ENCODE measurements around the gene FOXRED2.

Gene FOXRED2

GRCh38 chr22:36506637-36507517, at the start of gene FOXRED2:
FOXRED2 (minus strand) TSS chr22:36507040; CDS start chr22:36506422, 618 bp downstream.
- Mint-ChIP-seq H3K4me3 (peak within 1 kb of the TSS; percentile 75), H3K36me3 (ENCODE audit: low read depth) (peaks cover 47% of the 10 kb centered on the region), H3K4me1 (ENCODE audit: low read depth) (peaks cover 33% of the 10 kb centered on the region), H3K27ac (peak within 1 kb of the TSS; percentile 87), H3K27me3 (no peaks in the 10 kb centered on the region), H3K9me3 (no peaks in the 10 kb centered on the region)
- DNase-seq = peak; percentile 95

GRCh38 chr22:36554098-36554497, 47.3 kb upstream of the FOXRED2 start:
- DNase-seq = no peak
- Mint-ChIP-seq H3K27me3 (peaks cover 26% of the 10 kb centered on the region), H3K4me1 (ENCODE audit: low read depth) (peaks cover 1% of the 10 kb centered on the region), H3K27ac (no peak overlapping the region), H3K9me3 (no peaks in the 10 kb centered on the region), H3K36me3 (ENCODE audit: low read depth) (no peaks in the 10 kb centered on the region), H3K4me3 (no peak overlapping the region)

GRCh38 chr22:36552289-36552688, 45.4 kb upstream of the FOXRED2 start:
- peaks cover 2% of the 10 kb centered on the region for H3K4me1 Mint-ChIP-seq (ENCODE audit: low read depth)
- DNase-seq = no peak
- no peaks in the 10 kb centered on the region for H3K36me3 Mint-ChIP-seq (ENCODE audit: low read depth)
- no peaks in the 10 kb centered on the region for H3K9me3 Mint-ChIP-seq
- no peak overlapping the region for H3K4me3 Mint-ChIP-seq
- peaks cover 30% of the 10 kb centered on the region for H3K27me3 Mint-ChIP-seq
- H3K27ac Mint-ChIP-seq = no peak overlapping the region

- Mint-ChIP-seq H3K4me1 (ENCODE audit: low read depth) (peaks cover 6% of the 10 kb centered on the region), H3K27ac (no peak overlapping the region), H3K27me3 (peaks cover 34% of the 10 kb centered on the region), H3K4me3 (no peak overlapping the region), H3K36me3 (ENCODE audit: low read depth) (no peaks in the 10 kb centered on the region), H3K9me3 (no peaks in the 10 kb centered on the region)
- no peak for DNase-seq
Observed at GRCh38 chr22:36550701-36551495, 44.1 kb upstream of the FOXRED2 start.

- H3K9me3 Mint-ChIP-seq = no peaks in the 10 kb centered on the region
- no peaks in the 10 kb centered on the region for H3K36me3 Mint-ChIP-seq (ENCODE audit: low read depth)
- no peak overlapping the region for H3K4me3 Mint-ChIP-seq
- DNase-seq = no peak
- H3K4me1 Mint-ChIP-seq (ENCODE audit: low read depth) = peaks cover 13% of the 10 kb centered on the region
- H3K27me3 Mint-ChIP-seq = peaks cover 37% of the 10 kb centered on the region
- H3K27ac Mint-ChIP-seq = no peak overlapping the region
Observed at GRCh38 chr22:36549033-36549432, 42.2 kb upstream of the FOXRED2 start.

- Mint-ChIP-seq H3K27ac (no peak overlapping the region), H3K4me1 (ENCODE audit: low read depth) (peaks cover 13% of the 10 kb centered on the region), H3K9me3 (no peaks in the 10 kb centered on the region), H3K36me3 (ENCODE audit: low read depth) (no peaks in the 10 kb centered on the region), H3K27me3 (peaks cover 37% of the 10 kb centered on the region), H3K4me3 (no peak overlapping the region)
- DNase-seq = no peak
Observed at GRCh38 chr22:36548606-36549005, 41.8 kb upstream of the FOXRED2 start.

GRCh38 chr22:36546932-36547331, 40.1 kb upstream of the FOXRED2 start:
- Mint-ChIP-seq H3K4me1 (ENCODE audit: low read depth) (peaks cover 18% of the 10 kb centered on the region), H3K9me3 (no peaks in the 10 kb centered on the region), H3K36me3 (ENCODE audit: low read depth) (no peaks in the 10 kb centered on the region), H3K27me3 (peaks cover 37% of the 10 kb centered on the region), H3K27ac (no peak overlapping the region), H3K4me3 (no peak overlapping the region)
- no peak for DNase-seq

GRCh38 chr22:36546092-36546804, 39.4 kb upstream of the FOXRED2 start:
- Mint-ChIP-seq H3K4me1 (ENCODE audit: low read depth) (peaks cover 23% of the 10 kb centered on the region), H3K9me3 (no peaks in the 10 kb centered on the region), H3K4me3 (no peak overlapping the region), H3K27ac (no peak overlapping the region), H3K27me3 (peaks cover 31% of the 10 kb centered on the region), H3K36me3 (ENCODE audit: low read depth) (no peaks in the 10 kb centered on the region)
- peak; percentile 38 for DNase-seq

GRCh38 chr22:36544107-36544620, 37.3 kb upstream of the FOXRED2 start:
- Mint-ChIP-seq H3K36me3 (ENCODE audit: low read depth) (no peaks in the 10 kb centered on the region), H3K27me3 (peaks cover 21% of the 10 kb centered on the region), H3K4me1 (ENCODE audit: low read depth) (peaks cover 26% of the 10 kb centered on the region), H3K27ac (no peak overlapping the region), H3K9me3 (no peaks in the 10 kb centered on the region), H3K4me3 (no peak overlapping the region)
- no peak for DNase-seq

- H3K27ac Mint-ChIP-seq = peak overlapping the region; percentile 90
- no peaks in the 10 kb centered on the region for H3K36me3 Mint-ChIP-seq (ENCODE audit: low read depth)
- DNase-seq = peak; percentile 63
- H3K4me1 Mint-ChIP-seq (ENCODE audit: low read depth) = peaks cover 25% of the 10 kb centered on the region
- H3K9me3 Mint-ChIP-seq = no peaks in the 10 kb centered on the region
- peak overlapping the region; percentile 46 for H3K4me3 Mint-ChIP-seq
- H3K27me3 Mint-ChIP-seq = peaks cover 13% of the 10 kb centered on the region
Observed at GRCh38 chr22:36541831-36542411, 35.1 kb upstream of the FOXRED2 start.

GRCh38 chr22:36540867-36541642, 34.2 kb upstream of the FOXRED2 start:
- Mint-ChIP-seq H3K36me3 (ENCODE audit: low read depth) (no peaks in the 10 kb centered on the region), H3K27me3 (peaks cover 7% of the 10 kb centered on the region), H3K9me3 (no peaks in the 10 kb centered on the region), H3K4me3 (no peak overlapping the region), H3K4me1 (ENCODE audit: low read depth) (peaks cover 21% of the 10 kb centered on the region), H3K27ac (peak overlapping the region; percentile 22)
- no peak for DNase-seq

- Mint-ChIP-seq H3K9me3 (no peaks in the 10 kb centered on the region), H3K4me1 (ENCODE audit: low read depth) (peaks cover 13% of the 10 kb centered on the region), H3K36me3 (ENCODE audit: low read depth) (no peaks in the 10 kb centered on the region), H3K27ac (no peak overlapping the region), H3K4me3 (no peak overlapping the region), H3K27me3 (no peaks in the 10 kb centered on the region)
- no peak for DNase-seq
Observed at GRCh38 chr22:36538529-36538928, 31.7 kb upstream of the FOXRED2 start.

- Mint-ChIP-seq H3K4me1 (ENCODE audit: low read depth) (peaks cover 7% of the 10 kb centered on the region), H3K4me3 (no peak overlapping the region), H3K9me3 (no peaks in the 10 kb centered on the region), H3K27me3 (no peaks in the 10 kb centered on the region), H3K36me3 (ENCODE audit: low read depth) (no peaks in the 10 kb centered on the region), H3K27ac (no peak overlapping the region)
- DNase-seq = no peak
Observed at GRCh38 chr22:36536717-36537116, 29.9 kb upstream of the FOXRED2 start.
